ENCODE data around the gene PROSER2.

The PROSER2 gene

DNA sequence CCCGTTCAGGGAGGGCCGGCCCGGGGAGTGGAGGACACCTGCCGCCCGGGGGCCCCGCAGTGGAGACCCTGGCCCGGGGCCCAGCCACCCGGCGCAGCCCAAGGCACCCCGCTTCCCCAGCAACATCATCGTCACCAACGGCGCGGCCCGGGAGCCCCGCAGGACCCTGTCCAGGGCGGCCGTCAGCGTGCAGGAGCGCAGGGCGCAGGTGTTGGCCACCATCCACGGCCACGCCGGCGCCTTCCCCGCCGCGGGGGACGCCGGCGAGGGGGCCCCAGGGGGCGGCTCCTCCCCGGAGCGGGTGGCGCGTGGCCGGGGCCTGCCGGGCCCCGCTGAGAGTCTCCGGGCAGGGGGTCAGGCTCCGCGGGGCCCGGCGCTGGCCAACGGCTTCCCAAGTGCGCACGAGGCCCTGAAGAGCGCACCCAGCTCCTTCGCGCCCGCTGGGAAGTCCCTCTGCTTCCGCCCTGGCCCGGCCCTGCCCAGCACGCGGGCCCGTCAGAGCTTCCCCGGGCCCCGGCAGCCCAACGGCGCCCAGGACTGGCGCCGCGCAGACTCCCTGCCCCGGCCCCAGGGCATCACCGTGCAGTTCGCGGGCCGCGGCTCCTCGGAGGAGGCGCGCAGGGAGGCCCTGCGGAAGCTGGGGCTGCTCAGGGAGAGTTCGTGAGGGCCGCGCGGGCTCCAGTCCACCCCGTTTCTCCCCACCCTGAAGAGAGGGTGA lies 46.7 kb downstream of the PROSER2 start:
- DNase-seq (ENCODE audit: low read depth): no peak

DNA sequence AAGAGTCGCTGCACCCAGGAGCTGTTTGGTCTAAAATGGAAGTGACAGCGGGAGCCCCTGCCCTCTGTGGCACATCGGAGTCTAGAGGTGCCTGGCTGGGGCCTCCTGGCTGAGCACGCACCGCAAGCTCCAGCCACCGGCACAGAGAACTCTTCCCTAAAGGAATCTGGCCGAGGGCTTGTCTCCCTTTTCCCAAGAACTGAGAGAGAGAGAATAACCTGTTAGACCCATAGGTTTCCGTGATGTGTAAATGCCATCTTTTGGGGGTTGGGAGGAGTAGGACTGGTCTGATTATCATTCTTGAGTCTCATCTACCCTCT lies 47.3 kb downstream of the PROSER2 start:
- no peak for DNase-seq (ENCODE audit: low read depth)

DNA sequence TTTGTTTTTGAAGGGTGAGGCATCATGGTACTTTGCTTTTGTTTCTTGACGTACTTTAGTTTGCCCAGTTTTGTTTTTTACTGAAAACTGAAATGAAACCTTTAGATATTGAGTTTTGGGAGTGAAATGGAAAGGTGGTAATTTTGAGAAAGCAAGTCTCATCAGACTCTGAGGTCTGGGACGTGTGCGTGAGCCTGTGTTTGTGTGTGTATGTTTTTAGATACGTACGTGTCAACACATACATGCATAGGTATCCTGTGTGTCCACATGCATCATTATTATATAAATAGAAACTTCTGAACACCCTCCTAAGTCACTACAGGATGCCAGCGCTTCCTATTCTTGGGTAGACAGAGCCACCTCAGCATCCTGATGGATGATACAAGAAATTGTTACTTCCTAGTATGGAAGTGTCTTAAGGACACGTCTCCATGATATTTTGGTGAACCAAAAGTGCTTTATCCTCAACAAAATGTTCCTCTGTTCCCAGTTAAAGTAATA lies 47.8 kb downstream of the PROSER2 start:
- no peak for DNase-seq (ENCODE audit: low read depth)

DNA sequence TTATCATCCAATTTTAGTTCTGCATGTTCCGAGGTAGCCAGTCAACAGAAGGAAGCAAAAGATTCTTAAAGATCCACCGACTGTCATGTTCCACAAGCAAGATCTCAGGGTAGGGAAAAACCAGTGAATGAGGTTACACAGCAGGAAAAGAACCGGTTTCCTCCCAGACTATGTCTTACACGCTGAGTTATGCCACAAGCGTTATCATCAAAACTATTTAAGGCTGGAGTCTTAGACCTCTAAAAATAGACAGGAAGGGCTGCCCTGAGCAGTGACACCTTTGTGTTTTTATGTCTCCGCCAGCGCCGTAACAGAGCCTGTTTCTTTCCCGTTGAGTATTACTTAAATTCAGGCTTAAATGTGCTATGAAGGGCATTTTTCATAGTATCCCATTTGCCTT lies 48.3 kb downstream of the PROSER2 start:
- no peak for DNase-seq (ENCODE audit: low read depth)

DNA sequence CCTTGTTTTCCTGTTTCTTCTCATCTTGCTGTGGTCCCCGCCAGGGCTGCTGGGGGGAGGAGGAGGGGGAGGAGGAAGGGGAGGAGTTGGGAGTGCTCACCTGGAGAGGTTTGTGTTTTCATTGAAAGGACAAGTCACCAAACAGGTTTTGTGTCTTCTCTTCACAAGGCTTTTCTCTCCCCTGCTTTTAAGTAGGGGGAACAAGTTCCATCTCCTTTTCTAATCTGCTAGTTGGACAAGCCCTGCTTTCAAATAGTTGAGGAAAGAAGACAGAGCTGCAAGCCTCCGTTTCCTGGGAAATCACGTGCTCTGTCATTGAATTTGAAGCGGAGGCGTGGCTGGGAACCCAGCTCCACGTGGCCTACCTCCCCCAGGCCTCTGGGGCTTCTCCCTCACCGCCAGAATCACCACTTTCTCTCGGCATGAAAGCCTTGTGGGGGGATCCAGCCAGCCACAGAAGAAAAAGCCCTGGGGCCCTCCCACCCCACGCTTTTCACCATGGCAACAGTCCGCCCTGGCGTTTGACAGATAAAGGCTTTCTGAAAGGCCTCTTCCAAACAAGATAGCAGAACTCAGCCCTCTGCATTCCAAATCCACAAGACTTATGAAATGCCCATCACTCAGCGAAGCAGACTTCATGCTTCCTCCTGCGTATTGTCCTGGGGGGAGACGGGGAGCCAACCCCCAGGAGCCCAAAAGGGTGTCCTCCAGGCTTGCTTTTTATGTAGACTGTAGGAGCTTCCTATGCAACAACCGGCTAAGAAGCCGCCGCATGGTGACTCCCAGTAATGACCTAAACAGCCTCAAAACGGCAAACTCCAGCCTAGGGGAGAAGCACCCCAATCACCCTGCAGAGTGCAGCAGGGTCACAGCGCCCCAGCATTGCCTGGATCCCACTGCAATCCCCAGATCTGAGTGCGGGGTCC lies 51.7 kb downstream of the PROSER2 start:
- DNase-seq (ENCODE audit: low read depth): no peak

DNA sequence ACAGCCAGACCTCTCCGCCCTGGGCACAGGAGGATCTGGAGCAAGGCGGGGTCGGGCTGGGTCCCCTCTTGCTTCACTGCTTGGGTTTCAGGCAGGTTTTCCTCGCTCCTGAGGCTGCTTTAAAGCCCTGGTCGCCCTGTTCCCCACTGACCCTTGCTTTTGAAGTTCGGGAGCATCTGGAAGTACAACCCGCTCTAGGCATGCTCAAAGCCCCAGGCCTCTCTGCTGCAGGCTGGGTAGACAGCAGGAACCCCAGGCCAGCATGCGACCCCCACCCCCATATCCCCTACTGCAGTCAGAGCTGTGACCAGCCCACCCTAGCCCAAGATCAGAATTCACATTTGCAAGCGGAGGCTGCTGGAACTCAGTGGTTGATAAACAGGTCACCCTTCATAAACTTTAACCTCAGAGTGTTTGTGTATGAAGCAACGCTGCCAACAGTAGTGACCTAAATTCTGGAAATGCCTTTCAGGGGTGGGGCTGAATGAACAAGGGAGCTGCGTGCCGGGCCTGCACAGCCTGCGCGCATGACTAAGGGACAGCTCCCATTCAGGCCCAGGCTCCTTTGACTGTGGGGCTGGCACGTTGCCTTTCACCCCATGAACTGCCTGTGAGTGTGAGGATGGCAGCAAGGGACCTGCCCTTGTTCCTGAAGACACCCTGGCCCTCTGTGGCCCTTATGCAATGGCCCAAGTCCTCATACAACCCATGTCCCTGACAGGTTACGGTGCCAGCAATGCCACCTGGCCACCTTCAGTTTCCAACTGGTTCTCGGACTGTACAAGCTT lies 52.5 kb downstream of the PROSER2 start:
- peak; percentile 37 for DNase-seq (ENCODE audit: low read depth)

DNA sequence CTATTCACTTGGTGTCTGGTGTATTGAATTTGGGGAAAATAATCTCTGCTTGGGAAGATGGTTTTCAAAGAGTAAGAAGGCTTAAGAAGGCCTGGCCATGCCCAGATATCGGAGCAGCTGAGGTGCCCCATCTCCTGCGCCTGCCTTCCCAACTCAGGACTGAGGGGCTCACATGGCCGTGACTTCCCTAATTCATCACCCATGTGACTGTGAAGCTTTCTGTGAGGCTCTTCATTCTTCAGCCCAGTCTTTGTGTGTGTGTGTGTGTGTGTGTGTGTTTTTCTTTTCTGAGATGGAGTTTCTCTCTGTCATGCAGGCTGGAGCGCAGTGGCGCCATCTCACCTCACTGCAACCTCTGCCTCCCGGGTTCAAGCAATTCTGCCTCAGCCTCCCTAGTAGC lies 53.2 kb downstream of the PROSER2 start:
- DNase-seq (ENCODE audit: low read depth): no peak

DNA sequence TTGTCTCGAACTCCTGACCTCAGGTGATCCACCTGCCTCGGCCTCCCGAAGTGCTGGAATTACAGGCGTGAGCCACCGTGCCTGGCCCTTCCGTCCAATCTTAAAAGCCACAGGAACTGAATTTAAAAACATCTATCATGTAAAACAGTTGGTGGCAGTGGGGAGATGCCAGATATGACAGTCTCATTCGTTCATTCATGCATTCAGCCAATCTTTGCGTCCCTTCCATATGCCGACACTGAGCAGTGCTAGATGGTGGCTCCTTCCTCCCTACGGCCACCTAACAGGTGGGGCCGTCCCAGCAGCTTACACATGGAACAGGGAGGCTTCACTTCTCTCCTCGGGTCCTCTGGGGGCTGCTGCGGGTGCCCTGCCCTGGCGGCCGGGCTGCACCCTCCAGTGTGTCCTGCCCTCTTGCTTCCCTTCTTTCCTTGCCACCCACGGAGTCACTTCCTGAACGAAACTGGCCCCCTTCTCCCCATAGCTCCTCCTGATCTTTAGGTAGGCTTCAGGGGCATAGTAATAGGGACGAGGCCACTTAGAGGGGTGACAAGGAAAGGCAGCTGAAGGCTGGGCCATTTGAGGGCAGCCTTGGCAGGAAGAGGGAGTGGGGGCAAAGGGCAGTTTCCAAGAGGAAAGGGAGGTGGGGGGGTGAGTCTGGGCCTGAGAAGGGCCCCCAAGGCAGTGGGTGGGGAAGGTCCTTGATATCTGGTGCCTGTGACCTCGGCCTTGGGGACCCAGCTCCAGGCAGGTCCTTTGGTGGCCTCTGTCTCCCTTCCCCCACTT lies 53.8 kb downstream of the PROSER2 start:
- DNase-seq (ENCODE audit: low read depth): no peak

DNA sequence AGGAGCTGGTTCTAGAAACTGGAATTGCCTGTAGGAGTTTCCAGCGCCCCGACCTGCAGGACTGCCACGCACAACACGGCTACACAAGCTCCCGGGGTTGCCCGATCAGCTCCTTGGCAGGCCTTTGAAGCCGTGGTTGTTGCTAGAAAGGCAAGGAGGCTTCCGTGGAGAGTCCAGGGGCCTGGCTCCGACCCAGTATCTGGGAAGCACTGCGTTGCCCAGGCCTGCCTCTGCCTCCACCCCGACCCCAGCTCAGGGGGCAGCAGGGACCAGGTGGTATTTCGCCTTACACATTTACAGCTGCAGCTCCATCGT lies 54.4 kb downstream of the PROSER2 start:
- DNase-seq (ENCODE audit: low read depth): no peak

DNA sequence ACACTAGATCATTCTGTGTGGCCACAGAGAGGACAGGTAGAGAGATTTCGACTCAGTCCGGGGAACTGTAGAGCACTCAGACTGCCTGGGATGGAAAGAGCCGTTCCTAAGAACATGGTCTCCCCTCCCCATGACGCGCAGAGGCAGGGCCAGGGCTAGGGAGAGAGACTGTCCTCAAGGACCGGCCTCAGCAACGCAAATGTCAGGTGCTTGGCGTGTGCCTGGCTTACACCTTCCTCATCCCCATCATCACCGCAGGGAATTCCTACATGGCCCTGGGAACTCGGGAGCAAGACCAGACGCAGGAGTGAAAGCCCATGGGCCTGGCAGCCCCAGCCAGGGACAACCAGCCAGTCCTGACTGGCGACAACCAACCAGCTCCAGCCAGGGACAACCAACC lies 55.6 kb downstream of the PROSER2 start:
- no peak for DNase-seq (ENCODE audit: low read depth)

DNA sequence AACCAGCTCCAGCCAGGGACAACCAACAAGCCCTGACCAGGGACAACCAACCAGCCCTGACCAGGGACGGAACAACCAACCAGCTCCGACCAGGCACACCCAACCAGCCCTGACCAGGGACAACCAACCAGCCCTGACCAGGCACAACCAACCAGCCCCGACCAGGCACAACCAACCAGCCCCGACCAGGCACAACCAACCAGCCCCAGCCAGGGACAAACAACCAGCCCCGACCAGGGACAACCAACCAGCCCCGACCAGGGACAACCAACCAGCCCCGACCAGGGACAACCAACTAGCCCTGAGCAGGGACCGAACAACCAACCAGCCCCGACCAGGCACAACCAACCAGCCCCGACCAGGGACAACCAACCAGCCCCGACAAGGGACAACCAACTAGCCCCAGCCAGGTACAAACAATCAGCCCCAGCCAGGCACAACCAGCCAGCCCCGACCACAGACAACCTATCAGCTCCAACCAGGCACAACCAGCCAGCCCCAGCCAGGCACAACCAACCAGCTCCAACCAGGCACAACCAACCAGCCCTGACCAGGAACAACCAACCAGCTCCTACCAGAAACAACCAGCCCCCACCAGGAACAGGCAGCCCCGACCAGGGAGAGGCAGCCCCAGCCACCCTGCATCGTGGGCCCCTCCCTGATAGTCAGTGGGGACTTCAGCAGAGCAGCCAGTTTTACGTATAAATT lies 56.4 kb downstream of the PROSER2 start:
- no peak for DNase-seq (ENCODE audit: low read depth)

DNA sequence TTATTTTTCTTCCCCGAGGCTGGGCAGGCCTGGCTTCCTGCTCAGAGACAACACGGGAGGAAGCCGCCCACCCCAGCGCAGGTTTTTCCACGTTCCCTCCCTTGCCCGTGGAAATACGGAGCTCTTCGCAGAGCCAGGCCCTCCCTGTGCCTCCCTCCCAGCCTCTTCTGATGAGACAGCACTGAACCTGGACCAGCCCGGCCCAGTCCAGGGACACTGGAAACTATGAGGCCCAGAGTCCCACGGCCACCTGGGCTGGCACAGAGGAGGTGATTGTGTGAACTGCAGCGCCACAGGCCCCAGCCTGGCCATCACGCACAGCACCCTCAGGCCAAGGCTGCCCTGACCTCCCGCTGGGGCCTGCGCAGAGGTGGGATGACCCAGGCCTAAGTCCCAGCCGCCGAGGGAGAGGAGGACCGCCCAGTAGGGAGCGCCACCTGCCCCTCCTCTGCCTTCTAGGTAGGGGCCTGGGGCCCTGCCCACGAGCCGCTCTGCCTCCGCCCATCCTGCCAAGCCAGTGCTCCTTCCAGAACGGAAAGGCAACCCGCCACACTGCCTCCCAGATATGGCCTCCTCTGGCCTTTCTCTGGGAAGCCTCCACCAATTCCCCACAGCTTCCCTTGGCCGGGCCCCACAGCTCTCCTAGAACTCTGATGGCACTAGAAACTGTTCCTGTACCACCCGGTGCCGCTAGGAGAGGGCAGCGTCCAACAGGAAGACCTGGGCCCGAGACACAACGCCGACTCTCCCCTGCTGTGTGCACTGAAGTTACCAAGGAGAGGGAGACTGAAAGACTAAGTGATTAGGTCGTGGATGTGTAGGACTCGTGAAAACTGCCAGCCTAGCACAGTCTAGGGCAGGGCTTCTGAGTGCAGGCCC lies 57.2 kb downstream of the PROSER2 start:
- no peak for DNase-seq (ENCODE audit: low read depth)

DNA sequence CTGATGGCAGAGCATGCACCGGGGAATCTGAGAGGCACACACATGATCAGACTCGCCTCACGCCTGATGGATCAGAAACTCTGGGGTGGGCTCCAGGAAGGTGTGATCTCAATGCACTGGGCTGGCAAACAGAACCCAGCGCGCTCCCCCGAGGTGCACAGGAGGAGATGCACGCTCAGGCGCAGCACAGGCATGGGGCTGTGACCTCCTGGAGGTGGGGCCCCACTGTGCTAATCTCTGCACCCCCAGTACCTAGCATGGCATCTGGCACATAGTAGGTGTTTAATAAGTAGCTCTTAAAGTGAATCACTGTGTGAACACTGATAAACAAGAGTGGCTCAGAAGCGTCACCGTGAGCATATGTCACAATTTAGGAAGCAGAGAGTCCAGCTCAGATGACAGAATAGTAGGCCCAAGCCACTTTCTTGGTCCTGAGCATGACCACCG lies 57.9 kb downstream of the PROSER2 start:
- no peak for DNase-seq (ENCODE audit: low read depth)

DNA sequence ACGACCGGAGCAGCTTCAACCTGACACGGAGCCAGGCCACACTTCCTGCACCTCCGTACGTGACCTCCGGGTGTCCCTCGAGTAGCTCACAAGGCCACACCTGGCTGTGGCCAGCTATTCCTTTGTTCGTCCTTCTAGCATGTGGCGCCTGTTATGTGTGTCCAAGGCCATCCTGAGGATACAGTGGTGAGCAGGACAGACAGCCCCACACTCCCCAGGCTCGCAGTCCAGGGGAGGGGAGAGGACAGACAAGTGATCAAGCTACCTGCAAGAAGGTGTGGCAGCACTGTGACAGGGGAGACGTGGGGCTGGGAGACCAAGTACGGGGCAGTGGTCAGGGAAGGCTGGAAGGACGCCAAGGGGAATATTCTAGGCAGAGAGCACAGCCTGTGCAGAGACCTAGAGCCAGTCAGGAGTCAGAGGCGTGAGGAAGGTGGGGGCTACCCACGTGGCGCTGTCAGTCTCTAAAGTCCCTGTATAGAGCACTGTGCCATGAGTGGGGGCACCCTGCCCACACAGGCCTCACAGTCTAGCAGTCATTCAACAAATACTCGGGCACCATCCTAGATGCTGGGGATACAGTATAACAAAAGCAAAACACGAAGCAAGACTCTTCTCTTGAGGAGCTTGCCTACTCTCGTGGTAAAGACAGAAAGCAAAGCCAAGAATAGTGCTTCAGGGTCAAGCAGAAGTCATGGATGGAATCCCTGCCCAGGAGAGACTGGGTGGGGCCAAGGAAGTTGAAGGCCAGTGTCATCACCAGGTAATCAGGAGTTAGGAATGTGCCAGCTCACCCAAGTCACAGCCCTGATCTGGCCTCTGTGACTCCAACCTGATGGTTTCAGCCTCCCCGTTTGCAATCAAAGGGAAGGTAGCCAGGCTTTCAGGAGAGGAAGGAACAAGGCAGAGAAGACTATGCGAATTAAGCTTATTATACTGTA lies 58.6 kb downstream of the PROSER2 start:
- DNase-seq (ENCODE audit: low read depth): no peak

DNA sequence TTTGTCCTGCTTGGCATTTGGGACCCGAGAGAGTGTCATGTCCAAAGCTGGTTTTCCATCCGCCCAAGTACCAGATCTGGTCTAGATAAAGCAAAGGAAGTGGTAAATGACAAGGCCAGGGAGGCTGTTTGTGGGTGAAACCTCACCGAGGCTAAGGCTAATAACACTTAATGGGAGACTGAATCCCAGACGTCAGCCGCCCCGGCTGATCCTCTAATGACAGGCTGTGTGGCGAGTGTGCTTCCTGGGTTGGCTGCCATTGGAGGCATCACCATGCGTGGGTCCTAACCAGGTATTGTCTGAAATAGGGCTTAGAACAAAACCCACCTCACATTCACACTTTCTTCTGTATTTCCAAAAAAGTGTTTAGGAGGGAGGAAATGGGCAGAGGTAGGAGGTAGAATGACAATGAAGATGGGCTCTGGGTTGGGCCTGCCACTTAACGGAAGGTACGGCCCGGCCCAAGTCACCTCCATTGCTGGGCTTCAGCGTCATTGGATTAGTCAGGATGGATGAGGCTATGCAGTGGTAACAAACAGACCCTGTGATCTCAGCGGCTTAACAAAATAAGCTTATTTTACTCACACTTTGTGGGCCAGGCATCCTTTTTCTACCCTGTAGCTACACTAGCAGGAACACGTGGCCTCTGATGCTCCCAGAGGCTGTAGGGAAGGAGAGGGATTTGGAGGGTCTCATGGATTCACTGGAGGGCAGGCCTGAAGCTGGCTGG lies 59.7 kb downstream of the PROSER2 start:
- no peak for DNase-seq (ENCODE audit: low read depth)

DNA sequence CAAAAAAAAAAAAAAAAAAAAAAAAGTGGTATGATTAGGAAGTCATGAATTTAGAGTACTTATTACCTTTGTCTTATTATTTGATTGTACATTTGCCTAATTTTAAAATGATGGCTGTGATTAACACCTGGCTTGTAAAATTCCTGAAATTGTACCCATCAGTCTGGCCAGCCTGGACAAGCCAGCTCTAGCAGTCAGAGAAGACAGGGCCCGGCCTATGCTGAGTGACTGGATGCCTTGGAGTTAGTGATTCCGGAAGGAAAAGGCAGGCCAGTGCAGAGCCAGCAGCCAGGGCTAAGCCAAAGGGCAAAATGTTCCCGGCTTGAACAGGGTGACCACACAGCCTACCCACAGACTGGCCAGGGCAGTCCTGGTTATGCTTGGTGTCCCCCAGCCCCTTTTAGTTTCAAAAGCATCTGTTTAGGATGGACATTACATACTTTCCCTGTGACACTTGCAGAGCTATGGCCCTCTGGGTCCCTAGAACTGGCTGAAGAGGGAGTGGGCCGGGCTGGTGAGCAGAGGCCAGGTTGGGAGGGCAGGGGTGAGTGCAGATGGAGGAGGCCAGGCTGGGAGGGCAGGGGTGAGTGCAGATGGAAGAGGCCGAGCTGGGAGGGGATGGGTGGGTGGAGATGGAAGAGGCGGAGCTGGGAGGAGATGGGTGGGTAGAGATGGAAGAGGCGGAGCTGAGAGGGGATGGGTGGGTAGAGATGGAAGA lies 61.7 kb downstream of the PROSER2 start:
- no peak for DNase-seq (ENCODE audit: low read depth)

DNA sequence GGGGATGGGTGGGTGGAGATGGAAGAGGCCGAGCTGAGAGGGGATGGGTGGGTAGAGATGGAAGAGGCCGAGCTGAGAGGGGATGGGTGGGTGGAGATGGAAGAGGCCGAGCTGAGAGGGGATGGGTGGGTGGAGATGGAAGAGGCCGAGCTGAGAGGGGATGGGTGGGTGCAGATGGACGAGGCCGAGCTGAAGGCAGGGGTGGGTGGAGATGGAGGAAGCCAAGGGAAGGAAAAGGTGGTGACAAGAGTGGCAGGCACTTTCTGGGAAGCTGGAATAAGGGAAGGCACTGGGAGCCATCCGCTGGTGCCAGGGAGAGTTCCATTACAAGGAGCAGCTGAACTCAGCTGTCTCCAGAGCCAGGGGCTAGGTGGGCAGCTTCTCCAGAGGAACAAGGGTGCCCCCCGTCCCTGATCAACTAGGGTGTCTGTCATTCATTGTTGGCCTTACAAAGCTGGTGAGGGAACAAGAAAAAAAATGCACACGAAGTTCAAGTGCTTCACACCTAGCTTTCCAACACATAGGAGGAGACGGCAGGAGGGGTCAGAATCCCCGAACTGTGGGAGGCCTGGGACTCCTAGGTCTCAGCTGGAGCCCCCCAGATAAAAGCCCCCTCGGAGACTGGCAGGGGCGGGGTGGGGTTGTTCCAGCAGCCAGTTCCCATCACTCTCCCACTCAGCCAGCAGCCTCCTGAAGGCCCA lies 62.4 kb downstream of the PROSER2 start:
- no peak for DNase-seq (ENCODE audit: low read depth)
